ENCODE data around the gene ANO8.

Gene ANO8

DNA sequence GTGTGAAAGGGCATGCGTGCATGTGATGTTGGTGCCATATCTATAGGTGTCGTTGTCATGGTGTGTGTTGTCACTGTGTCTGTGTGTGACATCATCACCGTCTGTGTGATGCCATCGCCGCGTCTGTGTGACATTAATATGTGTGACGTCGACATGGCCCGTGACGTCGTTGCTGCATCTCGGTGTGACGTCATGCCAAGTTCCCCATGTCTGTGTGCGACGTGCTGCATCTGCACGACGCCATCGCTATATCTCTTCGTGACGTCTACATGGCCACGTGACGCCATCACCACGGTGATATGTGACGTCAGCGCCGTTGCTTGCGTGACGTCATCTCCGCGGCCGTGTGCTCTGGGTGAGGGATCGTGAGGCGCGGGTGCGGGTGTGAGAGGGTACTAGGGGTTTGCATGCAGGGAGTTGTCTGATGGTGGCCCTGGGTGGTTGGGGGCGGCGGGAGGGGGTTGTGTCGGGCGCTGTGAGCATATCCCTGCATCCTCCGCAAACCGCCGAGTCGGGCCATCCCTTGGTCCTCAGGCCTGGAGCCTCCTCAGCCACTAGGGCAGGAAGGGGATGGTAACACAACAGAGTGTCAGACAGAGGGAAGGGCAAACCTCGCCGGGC is 17.3 kb upstream of the ANO8 start:
- Histone ChIP-seq H3K4me1 (ENCODE audit: low read length) (no peaks in the 10 kb centered on the region), H4K20me1 (ENCODE audit: insufficient read depth, low read length) (no peaks in the 10 kb centered on the region), H3K9me3 (replicated peaks; ENCODE audit: insufficient read depth, low read length) (no peaks in the 10 kb centered on the region), H3K4me3 (ENCODE audit: low read length) (no peak overlapping the region), H2AFZ (ENCODE audit: low read length) (no peak overlapping the region), H3F3A (ENCODE audit: insufficient read depth, low read length) (no peaks in the 10 kb centered on the region), H3K4me2 (ENCODE audit: low read depth, low read length) (no peak overlapping the region), H3K9me2 (replicated peaks; ENCODE audit: insufficient read depth, low read length) (no peaks in the 10 kb centered on the region), H3K9ac (ENCODE audit: low read length) (no peak overlapping the region), H3K36me3 (replicated peaks; ENCODE audit: insufficient read depth, low read length) (no peaks in the 10 kb centered on the region), H3K79me2 (ENCODE audit: low read length) (no peaks in the 10 kb centered on the region), H3K27me3 (replicated peaks; ENCODE audit: insufficient read depth, low read length) (peaks cover 28% of the 10 kb centered on the region), H3K27ac (ENCODE audit: low read length) (no peak overlapping the region)
- no peak for DNase-seq
- no peak for TF ChIP-seq CTCF (IDR thresholded peaks at IDR 0.05; ENCODE audit: low read length)
- no peak for TF ChIP-seq EZH2 (optimal IDR thresholded peaks at IDR 0.05; ENCODE audit: low read depth, low read length)
- no peak for TF ChIP-seq EZH2phosphoT487 (IDR thresholded peaks at IDR 0.05; ENCODE audit: low read length)

GRCh38 chr19:17348700-17349099 is 14.0 kb upstream of the ANO8 start:
- H3K79me2 ChIP-seq (ENCODE audit: low read length), result no peaks in the 10 kb centered on the region
- H2AFZ ChIP-seq (ENCODE audit: low read length), result no peak overlapping the region
- H3K4me1 ChIP-seq (ENCODE audit: low read length), result no peaks in the 10 kb centered on the region
- no peaks in the 10 kb centered on the region for H3K9me3 ChIP-seq (replicated peaks; ENCODE audit: insufficient read depth, low read length)
- DNase-seq, result no peak
- H3F3A ChIP-seq (ENCODE audit: insufficient read depth, low read length), result no peaks in the 10 kb centered on the region
- H3K9me2 ChIP-seq (replicated peaks; ENCODE audit: insufficient read depth, low read length), result no peaks in the 10 kb centered on the region
- no peak for TF ChIP-seq EZH2phosphoT487 (IDR thresholded peaks at IDR 0.05; ENCODE audit: low read length)
- no peak for TF ChIP-seq CTCF (IDR thresholded peaks at IDR 0.05; ENCODE audit: low read length)
- TF ChIP-seq EZH2 (optimal IDR thresholded peaks at IDR 0.05; ENCODE audit: low read depth, low read length), result no peak
- no peak overlapping the region for H3K9ac ChIP-seq (ENCODE audit: low read length)
- H3K4me2 ChIP-seq (ENCODE audit: low read depth, low read length), result no peak overlapping the region
- no peaks in the 10 kb centered on the region for H3K36me3 ChIP-seq (replicated peaks; ENCODE audit: insufficient read depth, low read length)
- H3K4me3 ChIP-seq (ENCODE audit: low read length), result no peak overlapping the region
- peaks cover 28% of the 10 kb centered on the region for H3K27me3 ChIP-seq (replicated peaks; ENCODE audit: insufficient read depth, low read length)
- H3K27ac ChIP-seq (ENCODE audit: low read length), result no peak overlapping the region
- H4K20me1 ChIP-seq (ENCODE audit: insufficient read depth, low read length), result no peaks in the 10 kb centered on the region

DNA sequence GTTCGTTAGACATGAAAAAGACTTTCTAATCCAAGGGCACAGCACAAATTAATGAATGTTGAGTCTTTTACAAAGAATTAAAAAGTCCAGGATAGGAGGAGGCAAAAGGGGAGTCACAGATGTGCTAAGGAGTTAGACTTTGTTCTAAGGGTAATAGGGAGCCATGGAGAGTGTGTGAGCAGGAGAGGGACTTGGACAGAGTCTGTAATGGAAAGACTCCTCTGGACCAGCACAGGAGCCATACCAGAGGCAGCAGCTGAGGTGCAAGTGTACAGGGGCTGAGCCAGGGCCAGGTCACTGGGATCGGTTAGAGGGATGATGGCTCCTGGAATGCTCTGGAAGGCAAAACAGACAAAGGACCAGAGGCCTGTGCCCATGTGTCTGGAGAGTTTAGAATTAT is 13.2 kb upstream of the ANO8 start:
- H3F3A ChIP-seq (ENCODE audit: insufficient read depth, low read length), result no peaks in the 10 kb centered on the region
- H3K4me3 ChIP-seq (ENCODE audit: low read length), result no peak overlapping the region
- DNase-seq, result no peak
- peaks cover 24% of the 10 kb centered on the region for H3K27me3 ChIP-seq (replicated peaks; ENCODE audit: insufficient read depth, low read length)
- H3K9me2 ChIP-seq (replicated peaks; ENCODE audit: insufficient read depth, low read length), result no peaks in the 10 kb centered on the region
- no peak overlapping the region for H2AFZ ChIP-seq (ENCODE audit: low read length)
- no peaks in the 10 kb centered on the region for H3K9me3 ChIP-seq (replicated peaks; ENCODE audit: insufficient read depth, low read length)
- no peaks in the 10 kb centered on the region for H4K20me1 ChIP-seq (ENCODE audit: insufficient read depth, low read length)
- H3K4me1 ChIP-seq (ENCODE audit: low read length), result no peaks in the 10 kb centered on the region
- no peak overlapping the region for H3K4me2 ChIP-seq (ENCODE audit: low read depth, low read length)
- TF ChIP-seq EZH2phosphoT487 (IDR thresholded peaks at IDR 0.05; ENCODE audit: low read length) (no peak), CTCF (IDR thresholded peaks at IDR 0.05; ENCODE audit: low read length) (no peak), EZH2 (optimal IDR thresholded peaks at IDR 0.05; ENCODE audit: low read depth, low read length) (no peak)
- H3K79me2 ChIP-seq (ENCODE audit: low read length), result no peaks in the 10 kb centered on the region
- no peak overlapping the region for H3K9ac ChIP-seq (ENCODE audit: low read length)
- no peaks in the 10 kb centered on the region for H3K36me3 ChIP-seq (replicated peaks; ENCODE audit: insufficient read depth, low read length)
- no peak overlapping the region for H3K27ac ChIP-seq (ENCODE audit: low read length)
